PC-3 (cell line): Measurements from ENCODE around the gene OR6K2. TPM values are rescaled to one million over a fixed set of nuclear protein-coding genes. Genes with fewer than 3 reads are reported as not detected.
"Not testable (repeated sequence)": the region's sequence is repeated elsewhere in the genome, so short reads cannot be mapped to it uniquely, and the experiment has no call there.

Experiments used
- ATAC-seq: fragments of 200-7000 bp; cut with Tn5 transposase; 2 replicates; pipeline ENCODE4 v1.9.1; 2020; ENCODE audit warnings: mild to moderate bottlenecking, moderate library complexity
- BruUV-seq: library from RNA; stranded (reverse); fragments of 400-500 nt; replicated peaks from 2 replicates; lab custom pipeline; 2021; lab: Mats Ljungman, UMichigan
- CTCF ChIA-PET: fragments of 300-600 bp; sonication (Branson Sonifier 250); formaldehyde crosslinking; loops from one replicate; lab custom pipeline; 2022; ENCODE audit warnings: antibody characterized with exemption; lab: Charles Lee
- POLR2A ChIA-PET: fragments of 300-600 bp; sonication (Branson Sonifier 250); formaldehyde crosslinking; loops from one replicate; lab custom pipeline; 2022; ENCODE audit warnings: antibody characterized with exemption; ENCODE audit not compliant: unreplicated experiment; lab: Charles Lee
- DNase-seq: peaks from one replicate; pipeline ENCODE4 v3.0.0-alpha.2; 2015
- H2AFZ ChIP-seq: fragments of 300-600 bp; sonication (generic); 2 replicates; pipeline ENCODE4 v1.6.0; 2016; ENCODE audit warnings: antibody characterized with exemption, low read length
- H3F3A ChIP-seq: fragments of 300-600 bp; sonication (generic); one replicate; pipeline ENCODE4 v1.6.0; 2017; ENCODE audit warnings: antibody characterized with exemption, low read length, control low read depth, mild to moderate bottlenecking; ENCODE audit not compliant: unreplicated experiment
- H3K27ac ChIP-seq: fragments of 300-600 bp; sonication (generic); 2 replicates; pipeline ENCODE4 v1.5.1; 2016; ENCODE audit warnings: mild to moderate bottlenecking, low read length
- H3K27me3 ChIP-seq: fragments of 300-600 bp; sonication (generic); 2 replicates; pipeline ENCODE4 v1.6.1; 2016; ENCODE audit warnings: low read length, mixed read lengths
- H3K36me3 ChIP-seq: fragments of 300-600 bp; sonication (generic); 2 replicates; pipeline ENCODE4 v1.6.1; 2016; ENCODE audit warnings: low read depth, mixed run types, low read length, mixed read lengths
- H3K4me1 ChIP-seq: fragments of 300-600 bp; sonication (generic); 2 replicates; pipeline ENCODE4 v1.5.1; 2016; ENCODE audit warnings: low read length; ENCODE audit not compliant: insufficient read depth
- H3K4me2 ChIP-seq: fragments of 300-600 bp; sonication (generic); 2 replicates; pipeline ENCODE4 v1.6.0; 2016; ENCODE audit warnings: low read length
- H3K4me3 ChIP-seq: fragments of 300-600 bp; sonication (generic); 2 replicates; pipeline ENCODE4 v1.5.1; 2016; ENCODE audit warnings: mild to moderate bottlenecking, low read length, mixed read lengths
- H3K79me2 ChIP-seq: fragments of 300-600 bp; sonication (generic); 2 replicates; pipeline ENCODE4 v1.6.1; 2017; ENCODE audit warnings: low read length, mixed read lengths
- H3K9ac ChIP-seq: fragments of 300-600 bp; sonication (generic); 2 replicates; pipeline ENCODE4 v1.6.0; 2016; ENCODE audit warnings: mild to moderate bottlenecking, low read length
- H3K9me2 ChIP-seq: fragments of 300-600 bp; sonication (generic); replicated peaks from 2 replicates; pipeline ENCODE4 v1.6.1; 2016; ENCODE audit warnings: mixed run types, low read length, mixed read lengths
- H3K9me3 ChIP-seq: fragments of 300-600 bp; sonication (generic); 2 replicates; pipeline ENCODE4 v1.6.1; 2016; ENCODE audit warnings: low read length, mixed read lengths
- H4K20me1 ChIP-seq: fragments of 300-600 bp; sonication (generic); 2 replicates; pipeline ENCODE4 v1.6.1; 2016; ENCODE audit warnings: low read length, mixed read lengths
- EZH2 ChIP-seq: fragments of 300-600 bp; sonication (generic); IDR thresholded peaks from one replicate; pipeline ENCODE4 v1.6.1; 2017; ENCODE audit warnings: antibody characterized with exemption, mild to moderate bottlenecking, low read length; ENCODE audit not compliant: unreplicated experiment
- EZH2phosphoT487 ChIP-seq: fragments of 300-600 bp; sonication (generic); IDR thresholded peaks from 2 replicates; pipeline ENCODE4 v1.6.1; 2018; ENCODE audit warnings: mild to moderate bottlenecking, antibody characterized with exemption, low read length, borderline replicate concordance
- intact Hi-C: fragments of 100-400 bp; cut with micrococcal nuclease; formaldehyde crosslinking; loops from 2 replicates; pipeline ENCODE4 v1.9.0; 2023
- total RNA-seq: library from RNA; depleted of rRNA; stranded (reverse); fragments of >200 nt; gene quantifications from 2 replicates; pipeline ENCODE4 v1.2.3, GENCODE V29; 2014
- TF ChIP-seq, protein P1 (sequence below): fragments of 300-600 bp; sonication (generic); conservative IDR thresholded peaks from 2 replicates; pipeline ENCODE4 v1.5.1; 2017; ENCODE audit warnings: antibody characterized with exemption, low read depth, mild to moderate bottlenecking, low read length

Gene OR6K2
- total RNA-seq, 1 experiment from 2014 or later: not detected

DNA sequence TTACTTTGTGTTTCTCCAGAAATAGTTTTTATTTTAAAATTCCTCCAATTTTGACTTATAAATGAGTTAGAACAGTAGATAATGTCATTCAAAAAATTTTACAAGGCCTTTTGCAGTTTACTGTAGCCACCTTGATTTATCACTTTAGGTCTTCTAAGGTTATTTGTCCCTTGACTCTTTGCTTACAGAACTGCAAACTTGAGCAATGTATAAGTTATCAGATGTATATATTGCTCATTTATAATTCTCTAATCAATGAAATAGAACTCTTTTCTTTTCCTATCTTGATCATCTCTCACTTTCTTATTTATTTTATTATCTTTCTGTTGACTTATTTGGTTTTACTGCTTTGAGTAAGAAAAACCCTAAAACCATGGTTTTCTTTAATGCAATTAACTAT lies 8.1 kb downstream of the OR6K2 start:
- BruUV-seq: no TSS peak

DNA sequence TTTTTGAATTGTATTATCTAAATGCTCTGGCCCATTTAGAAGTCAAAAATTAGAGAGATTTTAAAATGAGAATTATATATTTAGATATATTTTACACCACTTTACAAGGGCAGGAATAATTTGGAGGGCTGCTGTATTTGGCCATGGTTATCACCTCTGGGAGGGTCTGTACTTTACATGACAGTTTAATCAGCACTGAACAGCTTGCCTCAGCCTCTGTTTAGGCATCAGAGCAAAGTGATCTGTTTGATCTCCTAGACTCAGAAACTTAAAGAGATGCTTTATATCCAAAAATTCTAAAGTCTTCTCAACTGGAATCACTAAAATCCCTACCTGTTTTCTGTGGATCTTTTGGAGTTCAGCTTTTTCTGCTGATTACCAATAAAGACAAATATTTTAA lies 8.5 kb downstream of the OR6K2 start:
- BruUV-seq: no TSS peak
- POLR2A ChIA-PET: no interaction called here
- Histone ChIP-seq H3K27ac (no peak overlapping the region), H3K27me3 (0 out of 2 replicates have a peak, but pooled peaks cover 5% of the 10 kb centered on the region), H3K4me1 (no peaks in the 10 kb centered on the region), H3K9me2 (no peaks in the 10 kb centered on the region; the same call in 1 of the 2 replicates), H2AFZ (no peak overlapping the region), H3K4me3 (no peak overlapping the region), H3F3A (no peaks in the 10 kb centered on the region), H3K9ac (no peak overlapping the region), H3K36me3 (no peaks in the 10 kb centered on the region), H4K20me1 (no peaks in the 10 kb centered on the region), H3K9me3 (no peaks in the 10 kb centered on the region), H3K4me2 (no peak overlapping the region), H3K79me2 (no peaks in the 10 kb centered on the region)
- TF ChIP-seq EZH2: no peak
- TF ChIP-seq, protein P1, sequence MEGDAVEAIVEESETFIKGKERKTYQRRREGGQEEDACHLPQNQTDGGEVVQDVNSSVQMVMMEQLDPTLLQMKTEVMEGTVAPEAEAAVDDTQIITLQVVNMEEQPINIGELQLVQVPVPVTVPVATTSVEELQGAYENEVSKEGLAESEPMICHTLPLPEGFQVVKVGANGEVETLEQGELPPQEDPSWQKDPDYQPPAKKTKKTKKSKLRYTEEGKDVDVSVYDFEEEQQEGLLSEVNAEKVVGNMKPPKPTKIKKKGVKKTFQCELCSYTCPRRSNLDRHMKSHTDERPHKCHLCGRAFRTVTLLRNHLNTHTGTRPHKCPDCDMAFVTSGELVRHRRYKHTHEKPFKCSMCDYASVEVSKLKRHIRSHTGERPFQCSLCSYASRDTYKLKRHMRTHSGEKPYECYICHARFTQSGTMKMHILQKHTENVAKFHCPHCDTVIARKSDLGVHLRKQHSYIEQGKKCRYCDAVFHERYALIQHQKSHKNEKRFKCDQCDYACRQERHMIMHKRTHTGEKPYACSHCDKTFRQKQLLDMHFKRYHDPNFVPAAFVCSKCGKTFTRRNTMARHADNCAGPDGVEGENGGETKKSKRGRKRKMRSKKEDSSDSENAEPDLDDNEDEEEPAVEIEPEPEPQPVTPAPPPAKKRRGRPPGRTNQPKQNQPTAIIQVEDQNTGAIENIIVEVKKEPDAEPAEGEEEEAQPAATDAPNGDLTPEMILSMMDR: no peak
- no peak for TF ChIP-seq EZH2phosphoT487
- DNase-seq: no peak
- no peak for ATAC-seq
- intact Hi-C loops: no loop called here
- CTCF ChIA-PET: no interaction called here

More for the DNA sequence above, 8.1 kb downstream of the OR6K2 start:
- ChIA-PET CTCF (no interaction called here), POLR2A (no interaction called here)
- H3F3A ChIP-seq: no peaks in the 10 kb centered on the region
- no peaks in the 10 kb centered on the region for H4K20me1 ChIP-seq
- H3K27me3 ChIP-seq: 0 out of 2 replicates have a peak, but pooled peaks cover 5% of the 10 kb centered on the region
- intact Hi-C loops: no loop called here
- H3K79me2 ChIP-seq: no peaks in the 10 kb centered on the region
- TF ChIP-seq EZH2: no peak
- TF ChIP-seq, protein P1: no peak
- no peak for TF ChIP-seq EZH2phosphoT487
- H3K36me3 ChIP-seq: no peaks in the 10 kb centered on the region
- ATAC-seq (no peak), DNase-seq (no peak)
- H3K4me3 ChIP-seq: no peak overlapping the region
- H3K4me2 ChIP-seq: no peak overlapping the region
- H2AFZ ChIP-seq: no peak overlapping the region
- H3K9me3 ChIP-seq: no peaks in the 10 kb centered on the region
- no peaks in the 10 kb centered on the region for H3K4me1 ChIP-seq
- H3K27ac ChIP-seq: no peak overlapping the region
- H3K9ac ChIP-seq: no peak overlapping the region
- H3K9me2 ChIP-seq: no peaks in the 10 kb centered on the region; the same call in 1 of the 2 replicates

DNA sequence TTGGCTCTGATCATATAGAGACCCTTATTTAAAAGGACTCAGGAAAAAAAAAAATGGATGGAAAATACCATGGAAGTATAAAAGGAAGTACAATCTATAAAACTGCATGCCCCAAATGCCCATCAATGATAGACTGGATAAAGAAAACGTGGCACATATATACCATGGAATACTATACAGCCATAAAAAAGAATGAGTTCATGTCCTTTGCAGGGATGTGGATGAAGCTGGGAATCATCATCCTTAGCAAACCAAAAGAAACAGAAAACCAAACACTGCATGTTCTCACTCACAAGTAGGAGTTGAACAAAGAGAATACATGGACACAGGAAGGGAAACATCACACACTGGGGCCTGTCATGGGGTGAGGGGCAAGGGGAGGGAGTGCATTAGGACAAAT lies 9.3 kb downstream of the OR6K2 start:
- CTCF ChIA-PET, BruUV-seq, DNase-seq, H3F3A ChIP-seq, H4K20me1 ChIP-seq, H3K36me3 ChIP-seq, POLR2A ChIA-PET, H3K27me3 ChIP-seq, H3K27ac ChIP-seq, H2AFZ ChIP-seq, intact Hi-C loops, ATAC-seq, H3K9ac ChIP-seq, H3K79me2 ChIP-seq, H3K4me1 ChIP-seq, H3K4me3 ChIP-seq, H3K9me2 ChIP-seq, H3K4me2 ChIP-seq, H3K9me3 ChIP-seq: not testable (repeated sequence)
